Caki2 (cell line): ENCODE results near the gene NHLRC1. TPM values are rescaled to one million over a fixed set of nuclear protein-coding genes. Genes with fewer than 3 reads are reported as not detected.
"Not testable (repeated sequence)": the region's sequence is repeated elsewhere in the genome, so short reads cannot be mapped to it uniquely, and the experiment has no call there.

Experiments
- DNase-seq: peaks from one replicate; pipeline ENCODE4 v3.0.0-alpha.2; 2015; ENCODE audit warnings: low read depth
- in situ Hi-C: cut with HindIII; loops from 2 replicates; pipeline ENCODE4 v1.10.0; 2016; ENCODE audit warnings: low sequenced_read_pairs, low pct_unique_long_range_greater_than_20kb, mixed read lengths
- total RNA-seq: library from RNA; depleted of rRNA; stranded (reverse); fragments of >200 nt; shearing (Covaris generic); gene quantifications from 2 replicates; pipeline ENCODE4 v1.2.3, GENCODE V29; 2014; ENCODE audit warnings: low replicate concordance; rRNA removed

The NHLRC1 gene
- 1.1 and 2.5 TPM in 2 replicates for total RNA-seq

- in situ Hi-C loops: no loop called here
- peak; percentile 90 for DNase-seq
Measured at GRCh38 chr6:18122128-18123093, at the start of gene NHLRC1. NHLRC1 (minus strand) TSS chr6:18122677; CDS start chr6:18122606, 71 bp downstream.

DNA sequence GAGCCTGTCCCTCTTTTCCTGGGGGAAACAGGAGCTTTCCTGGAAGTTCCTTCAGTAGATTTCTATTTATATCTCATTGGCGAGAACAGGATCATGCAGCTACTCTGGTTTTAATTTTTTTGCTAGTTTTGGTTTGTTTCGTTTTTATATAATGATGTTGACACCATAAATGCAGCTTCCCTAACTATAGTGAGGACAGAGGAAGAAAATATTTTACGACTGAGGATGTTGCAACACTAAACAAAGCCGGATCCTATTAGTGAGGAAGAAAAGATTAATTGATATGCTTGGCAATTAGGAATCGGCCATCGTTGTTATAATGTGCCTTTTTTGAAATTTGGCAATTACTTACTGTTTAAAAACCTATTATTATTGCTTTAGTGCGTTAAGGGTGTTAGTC lies 49.4 kb upstream of the NHLRC1 start:
- in situ Hi-C loops: no loop called here

GRCh38 chr6:18168264-18168663 lies 45.8 kb upstream of the NHLRC1 start:
- in situ Hi-C loops: no loop called here
- no peak for DNase-seq

More for the DNA sequence above, 49.4 kb upstream of the NHLRC1 start:
- no peak for DNase-seq

- in situ Hi-C loops: no loop called here
- no peak for DNase-seq
Measured at GRCh38 chr6:18166312-18167036, 44.0 kb upstream of the NHLRC1 start.

- in situ Hi-C loops: no loop called here
- DNase-seq: no peak
Measured at GRCh38 chr6:18165751-18166150, 43.3 kb upstream of the NHLRC1 start.

- DNase-seq: no peak
- in situ Hi-C loops: no loop called here
Measured at GRCh38 chr6:18162401-18162800, 39.9 kb upstream of the NHLRC1 start.

DNA sequence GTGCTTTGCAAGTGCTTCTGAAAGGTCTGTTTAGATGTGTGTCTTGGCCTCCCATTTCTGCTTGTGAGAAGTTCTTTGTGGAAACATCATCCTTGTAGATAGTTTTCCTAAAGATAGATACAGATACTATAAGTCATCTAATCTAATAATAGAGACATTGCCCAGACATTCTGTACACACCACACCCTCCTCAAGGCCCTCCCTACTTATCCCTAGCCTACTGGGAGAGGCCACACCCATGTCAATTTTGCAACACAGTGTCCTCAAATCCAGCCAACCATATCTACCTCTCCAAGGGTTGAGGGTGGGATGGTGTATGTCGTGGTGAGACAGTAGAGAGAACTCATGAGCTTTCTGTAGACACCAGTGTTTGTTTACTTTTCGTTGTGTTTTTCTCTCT lies 39.0 kb upstream of the NHLRC1 start:
- in situ Hi-C loops: no loop called here

GRCh38 chr6:18160911-18161310 lies 38.4 kb upstream of the NHLRC1 start:
- in situ Hi-C loops: no loop called here
- no peak for DNase-seq

More for the DNA sequence above, 39.0 kb upstream of the NHLRC1 start:
- DNase-seq: no peak

DNA sequence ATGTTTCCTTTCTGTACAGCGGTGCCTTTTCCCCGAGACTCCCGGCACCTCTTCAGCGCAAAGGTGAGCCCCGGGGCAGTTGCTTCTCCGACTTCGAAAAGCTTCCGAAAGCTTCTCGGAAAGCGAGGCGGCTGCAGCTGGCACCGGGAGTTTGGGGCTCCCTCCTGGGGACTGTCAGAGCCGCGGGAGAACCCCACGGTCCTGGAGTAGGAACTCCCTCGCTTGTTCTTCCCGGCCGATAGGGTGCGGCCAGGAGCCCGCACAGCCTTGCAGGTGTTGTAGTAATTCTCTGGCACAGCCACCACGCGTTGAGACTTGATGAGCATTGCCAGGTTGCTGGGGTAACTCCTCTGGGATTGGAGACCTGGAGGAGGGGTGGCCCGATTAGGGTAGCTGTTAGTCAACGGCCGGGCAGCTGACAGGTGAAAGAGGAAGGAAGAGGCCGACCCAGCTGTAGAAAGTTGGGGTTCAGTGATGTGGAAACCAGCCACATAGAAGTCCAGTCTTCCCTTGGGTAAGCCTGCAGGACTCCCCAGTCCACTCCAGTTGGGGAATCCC lies 33.5 kb upstream of the NHLRC1 start:
- in situ Hi-C loops: no loop called here
- DNase-seq: peak; percentile 68

GRCh38 chr6:18155150-18155863 lies 32.8 kb upstream of the NHLRC1 start, which contains the start of gene KDM1B:
KDM1B (plus strand) TSS chr6:18155422; CDS start chr6:18159896, 4,474 bp downstream.
- in situ Hi-C loops: no loop called here

DNA sequence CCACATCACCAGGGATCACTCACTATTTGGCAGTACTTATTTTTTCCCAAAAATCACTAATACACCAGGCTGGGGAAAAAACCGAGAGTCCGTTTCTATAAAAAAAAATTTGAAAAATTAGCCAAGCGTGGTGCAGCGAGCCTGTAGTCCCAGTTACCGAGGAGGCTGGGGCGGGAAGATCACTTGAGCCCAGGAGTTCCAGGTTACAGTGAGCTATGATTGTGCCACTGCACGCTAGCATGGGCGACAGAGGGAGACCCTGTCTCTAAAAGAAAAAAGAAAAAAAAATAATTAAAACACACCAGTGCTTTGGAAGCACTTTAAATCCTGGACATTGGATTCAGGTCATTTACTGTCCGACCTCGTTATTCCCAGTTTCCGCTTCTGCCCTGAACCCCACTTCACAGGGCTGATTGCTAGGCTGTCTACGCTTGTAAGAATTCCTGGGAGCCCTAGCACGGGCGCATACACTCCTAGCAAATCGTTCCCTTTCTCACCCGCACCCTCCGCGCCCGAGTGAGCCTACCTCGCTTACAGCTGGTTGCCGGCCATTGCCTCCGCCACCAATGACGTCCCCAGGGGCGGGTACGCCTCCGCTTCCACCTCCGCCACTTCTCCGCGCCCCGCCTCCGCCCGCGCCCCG lies 32.2 kb upstream of the NHLRC1 start, which contains the start of gene TPMT:
Gene TPMT, minus strand, starts transcription at position 571 of the 643 bp plus-strand sequence. CDS start 5,950 bp downstream, outside the sequence.
- in situ Hi-C loops: no loop called here
- no peak for DNase-seq

More at GRCh38 chr6:18155150-18155863, 32.8 kb upstream of the NHLRC1 start, which contains the start of gene KDM1B:
- peak; percentile 98 for DNase-seq

DNA sequence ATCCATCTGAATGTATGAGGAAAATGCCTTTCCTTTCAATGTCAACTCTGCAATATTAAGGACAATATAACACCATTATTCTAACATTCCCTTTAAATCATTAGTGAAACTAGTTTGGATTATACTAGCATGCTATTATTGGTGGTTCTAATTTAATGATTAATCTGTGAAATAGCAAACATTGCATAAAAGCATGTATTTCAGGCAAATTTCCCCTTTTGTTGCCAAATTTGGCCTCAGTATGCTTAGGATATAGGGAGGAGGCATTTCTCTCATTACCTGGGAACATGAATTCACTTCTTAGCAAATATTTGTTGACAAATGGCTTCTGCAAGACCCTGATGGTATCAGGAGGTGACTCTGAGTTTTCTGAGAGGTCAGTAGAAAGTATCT lies 30.8 kb upstream of the NHLRC1 start:
- no peak for DNase-seq
- in situ Hi-C loops: no loop called here

GRCh38 chr6:18151801-18152200 lies 29.3 kb upstream of the NHLRC1 start:
- DNase-seq: no peak
- in situ Hi-C loops: no loop called here

- DNase-seq, in situ Hi-C loops: not testable (repeated sequence)
Measured at GRCh38 chr6:18151391-18151790, 28.9 kb upstream of the NHLRC1 start.

- in situ Hi-C loops: no loop called here
- DNase-seq: peak; percentile 67
Measured at GRCh38 chr6:18148304-18149025, 26.0 kb upstream of the NHLRC1 start.

DNA sequence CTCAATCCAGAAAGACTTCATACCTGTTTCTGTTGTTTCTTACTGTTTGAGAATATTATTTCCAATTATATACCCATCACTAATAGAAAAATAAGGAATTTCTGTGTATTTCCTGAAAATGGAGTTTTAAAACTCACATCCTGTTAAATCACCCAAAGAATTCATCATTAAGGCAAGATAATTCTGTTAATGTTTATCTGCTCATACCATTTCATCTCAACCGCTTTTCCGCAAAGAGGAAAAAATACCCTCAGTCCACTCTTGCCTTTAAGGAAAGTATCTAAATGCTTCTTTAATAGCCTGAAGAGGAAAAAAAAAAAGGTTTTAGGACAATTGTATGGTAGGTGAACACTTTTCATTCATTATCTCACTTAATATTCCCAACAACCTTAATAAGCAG lies 25.1 kb upstream of the NHLRC1 start:
- DNase-seq: peak; percentile 40
- in situ Hi-C loops: no loop called here

- DNase-seq: peak; percentile 55
- in situ Hi-C loops: no loop called here
Measured at GRCh38 chr6:18147160-18147559, 24.7 kb upstream of the NHLRC1 start.
